ENCODE measurements around the gene LRRC8E.
"Not testable (repeated sequence)": the region's sequence is repeated elsewhere in the genome, so short reads cannot be mapped to it uniquely, and the experiment has no call there.

LRRC8E gene

GRCh38 chr19:7855426-7856108 is 32.7 kb upstream of the LRRC8E start:
- DNase-seq (ENCODE audit: low read depth): no peak

GRCh38 chr19:7856109-7856591 is 32.2 kb upstream of the LRRC8E start:
- no peak for DNase-seq (ENCODE audit: low read depth)

GRCh38 chr19:7856679-7857663 is 31.3 kb upstream of the LRRC8E start:
- no peak for DNase-seq (ENCODE audit: low read depth)

GRCh38 chr19:7857727-7858108 is 30.6 kb upstream of the LRRC8E start:
- no peak for DNase-seq (ENCODE audit: low read depth)

- DNase-seq (ENCODE audit: low read depth): no peak
These were observed 30.1 kb upstream of the LRRC8E start for GRCh38 chr19:7858109-7858770.

GRCh38 chr19:7859087-7859486 is 29.2 kb upstream of the LRRC8E start:
- DNase-seq (ENCODE audit: low read depth): not testable (repeated sequence)

GRCh38 chr19:7859831-7860713 is 28.2 kb upstream of the LRRC8E start:
- no peak for DNase-seq (ENCODE audit: low read depth)

GRCh38 chr19:7860714-7861618 is 27.3 kb upstream of the LRRC8E start:
- DNase-seq (ENCODE audit: low read depth): no peak

- DNase-seq (ENCODE audit: low read depth): no peak
These were observed 26.5 kb upstream of the LRRC8E start for GRCh38 chr19:7861619-7862412.

- DNase-seq (ENCODE audit: low read depth): peak; percentile 35
These were observed 25.8 kb upstream of the LRRC8E start for GRCh38 chr19:7862413-7862951.

GRCh38 chr19:7863157-7863970 is 24.9 kb upstream of the LRRC8E start:
- DNase-seq (ENCODE audit: low read depth): no peak

- DNase-seq (ENCODE audit: low read depth): no peak
These were observed 24.2 kb upstream of the LRRC8E start for GRCh38 chr19:7863971-7864689.

GRCh38 chr19:7864690-7865074 is 23.6 kb upstream of the LRRC8E start:
- no peak for DNase-seq (ENCODE audit: low read depth)

- DNase-seq (ENCODE audit: low read depth): no peak
These were observed 22.9 kb upstream of the LRRC8E start for GRCh38 chr19:7865262-7865911.

GRCh38 chr19:7866399-7867091 is 21.8 kb upstream of the LRRC8E start:
- no peak for DNase-seq (ENCODE audit: low read depth)

GRCh38 chr19:7867092-7867844 is 21.0 kb upstream of the LRRC8E start:
- DNase-seq (ENCODE audit: low read depth): no peak
